K562 (cell line): ENCODE measurements around the gene TMEM107. TPM values are rescaled to one million over a fixed set of nuclear protein-coding genes. Genes with fewer than 3 reads are reported as not detected.

Experiments used
- BMI1 ChIP-seq: fragments of 150-350 bp; IDR thresholded peaks from 2 replicates; pipeline ENCODE4 v1.6.1; 2014; ENCODE audit warnings: low read length
- CBX3 ChIP-seq, 2 experiments: IDR thresholded peaks; 1 replicate in 1 of 2; 2 replicates in 1 of 2; pipeline ENCODE4 v1.6.1; 2012; ENCODE audit warnings: inconsistent platforms in 2 of 2, low read length in 2 of 2, borderline replicate concordance in 1 of 2, control low read depth in 1 of 2
- CXXC5 ChIP-seq: fragments of 250-450 bp; sonication (Bioruptor Pico); IDR thresholded peaks from 2 replicates; pipeline ENCODE4 v1.8.0; 2022; ENCODE audit warnings: inconsistent platforms, mild to moderate bottlenecking, moderate library complexity
- HIVEP1 ChIP-seq: fragments of 250-450 bp; sonication (Bioruptor Pico); IDR thresholded peaks from 2 replicates; pipeline ENCODE4 v1.4.0; 2020; ENCODE audit warnings: mild to moderate bottlenecking
- HLTF ChIP-seq: fragments of 450-650 bp; IDR thresholded peaks from 2 replicates; pipeline ENCODE4 v1.6.1; 2016
- IRF2 ChIP-seq: sonication (generic); formaldehyde crosslinking; IDR thresholded peaks from 2 replicates; pipeline ENCODE4 v1.8.1; 2022; ENCODE audit warnings: mild to moderate bottlenecking, missing genetic modification reagents
- MYC ChIP-seq, 2 experiments: fragments of 250-450 bp in 1 of 2; sonication (Bioruptor Pico) in 1 of 2; IDR thresholded peaks; 2 replicates each; pipeline versions ENCODE4 v1.5.1 to v1.6.1; 2012 to 2021; ENCODE audit warnings: low read depth in 2 of 2, borderline replicate concordance in 1 of 2, improper control_type of control experiment in 1 of 2, low read length in 1 of 2, mild to moderate bottlenecking in 1 of 2, moderate library complexity in 1 of 2
- NCOA4 ChIP-seq: fragments of 450-650 bp; IDR thresholded peaks from 2 replicates; pipeline ENCODE4 v1.6.1; 2018; ENCODE audit warnings: mild to moderate bottlenecking; ENCODE audit not compliant: partially characterized antibody
- NELFE ChIP-seq: IDR thresholded peaks from 2 replicates; pipeline ENCODE4 v1.6.1; 2011; ENCODE audit warnings: mild to moderate bottlenecking; ENCODE audit not compliant: insufficient read depth, insufficient read length
- SAFB ChIP-seq: fragments of 200-400 bp; formaldehyde crosslinking; IDR thresholded peaks from 2 replicates; pipeline ENCODE4 v1.6.1; 2017; ENCODE audit warnings: low read depth, low read length, borderline replicate concordance
- SAFB2 ChIP-seq: fragments of 200-400 bp; formaldehyde crosslinking; IDR thresholded peaks from 2 replicates; pipeline ENCODE4 v1.6.1; 2018; ENCODE audit warnings: borderline replicate concordance, low read length, low read depth, moderate library complexity; ENCODE audit not compliant: severe bottlenecking
- SMAD3 ChIP-seq: fragments of 450-650 bp; formaldehyde crosslinking; conservative IDR thresholded peaks from 2 replicates; pipeline ENCODE4 v1.4.0; 2020; ENCODE audit warnings: mild to moderate bottlenecking
- TBL1XR1 ChIP-seq, 2 experiments: IDR thresholded peaks; 2 replicates each; pipeline ENCODE4 v1.6.1; 2012; ENCODE audit warnings: improper control_type of control experiment in 2 of 2, low read length in 2 of 2, mild to moderate bottlenecking in 1 of 2
- ZBTB8A ChIP-seq: fragments of 450-650 bp; IDR thresholded peaks from 2 replicates; pipeline ENCODE4 v1.6.1; 2018; ENCODE audit warnings: mild to moderate bottlenecking, moderate library complexity; ENCODE audit not compliant: partially characterized antibody
- ZNF3 ChIP-seq: fragments of 250-450 bp; sonication (Bioruptor Pico); IDR thresholded peaks from 2 replicates; pipeline ENCODE4 v1.5.0; 2021; ENCODE audit warnings: mild to moderate bottlenecking, moderate library complexity
- polyA plus RNA-seq, 8 experiments: library from polyadenylated mRNA; depleted of rRNA in 4 of 8; stranded (reverse) in 5 of 8; unstranded in 3 of 8; fragments of >200 nt; fragmentation: Nextera tagmentation in 2 of 8; fragmentation: Illumina TruSeq in 1 of 8; extraction: Ambion mirVana in 2 of 8; extraction: Trizol in 1 of 8; gene quantifications; 2 replicates each; pipeline versions ENCODE4 v1.2.1 to v1.2.3, GENCODE V29; 2011 to 2014; ENCODE audit warnings: inconsistent platforms in 1 of 8, missing spikeins in 1 of 8
- total RNA-seq, 7 experiments: library from RNA; depleted of rRNA in 6 of 7; stranded (reverse); fragments of >200 nt in 6 of 7; fragmentation: Illumina TruSeq in 2 of 7; extraction: Trizol in 2 of 7; gene quantifications; 2 replicates each; pipeline versions ENCODE4 v1.2.1 to v1.2.3, GENCODE V29; 2011 to 2021; ENCODE audit warnings: low replicate concordance in 1 of 7
- TF ChIP-seq, protein P1 (sequence below): conservative IDR thresholded peaks from 2 replicates; pipeline ENCODE4 v1.6.1; 2011; ENCODE audit warnings: low read depth, mild to moderate bottlenecking, low read length; ENCODE audit not compliant: control insufficient read depth
- TF ChIP-seq, protein P2 (sequence below): fragments of 450-650 bp; IDR thresholded peaks from 2 replicates; pipeline ENCODE4 v1.6.1; 2016
- TF ChIP-seq, protein P3 (sequence below): IDR thresholded peaks from 3 replicates; pipeline ENCODE4 v1.6.1; 2011; ENCODE audit warnings: borderline replicate concordance, mild to moderate bottlenecking; ENCODE audit not compliant: insufficient read length, insufficient read depth
- TF ChIP-seq, protein P4 (sequence below), 2 experiments: fragments of 450-650 bp; IDR thresholded peaks; 2 replicates each; pipeline ENCODE4 v1.6.1; 2018; ENCODE audit warnings: mild to moderate bottlenecking in 2 of 2, low read depth in 1 of 2; ENCODE audit not compliant: partially characterized antibody in 2 of 2

TMEM107 gene
- total and polyA plus RNA-seq, 9 of the 15 experiments (the other 6 are each of a cell fraction or from before 2014, with no cell fraction given), result 7.1 to 26.2 (median 16.9) TPM

DNA sequence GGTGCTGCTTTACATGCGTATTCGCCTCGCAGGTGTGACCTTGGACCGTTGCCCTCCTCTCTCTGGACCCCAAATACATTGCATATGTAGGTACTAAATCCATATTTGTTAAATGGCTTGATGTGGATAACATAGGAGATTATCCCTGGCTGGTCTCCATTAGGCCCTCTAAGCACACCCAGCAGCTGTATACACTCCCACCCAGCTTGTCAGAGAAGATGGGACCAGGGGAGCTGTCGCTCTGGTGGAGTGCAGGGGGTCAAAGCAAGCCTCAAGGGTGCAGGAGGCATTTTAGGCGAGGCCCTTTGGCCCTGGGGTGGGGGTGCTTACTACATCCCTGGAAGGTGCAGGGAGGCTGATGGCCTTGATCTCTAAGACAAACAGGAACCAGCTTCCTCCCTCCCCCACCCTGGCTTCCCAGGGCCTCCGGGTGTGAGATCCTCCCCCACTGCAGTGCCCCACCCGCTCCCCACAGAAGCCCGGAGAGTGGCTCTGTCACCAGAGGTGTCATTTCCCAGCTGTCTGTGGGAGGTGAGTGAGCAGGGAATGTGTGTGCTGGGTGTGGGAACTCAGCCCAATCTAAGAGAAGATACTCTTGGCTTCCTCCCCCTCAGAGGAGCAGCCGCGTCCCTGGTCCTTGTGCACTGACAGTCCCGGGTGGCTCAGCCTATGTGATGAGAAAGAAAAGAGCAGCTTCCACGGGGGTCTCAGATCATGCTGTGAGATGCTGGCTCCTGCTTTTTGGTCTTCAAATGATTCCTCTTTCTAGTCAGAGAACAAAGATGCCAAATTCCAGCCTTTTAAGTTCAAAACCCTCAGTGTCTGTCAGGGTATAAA, 12.0 kb downstream of the TMEM107 start (continued):
- TF ChIP-seq MYC (IDR thresholded peaks at IDR 0.05; ENCODE audit: low read depth, low read length) (peak; percentile 48; the same call in 1 of the 2 replicates), MYC (CRISPR knock-in tag; IDR thresholded peaks at IDR 0.05; ENCODE audit: borderline replicate concordance, low read depth) (no peak), CXXC5 (CRISPR knock-in tag) (0 out of 2 replicates have a peak, but pooled peaks have one; percentile 13), NELFE (no peak), TBL1XR1 (IDR thresholded peaks at IDR 0.05; ENCODE audit: low read length in 2 of 2) (peak; percentile 24 to 72; a peak in 3 of 4 replicates), HIVEP1 (CRISPR knock-in tag) (no peak), HLTF (no peak), SAFB2 (no peak), CBX3 (IDR thresholded peaks at IDR 0.05; ENCODE audit: borderline replicate concordance in 1 of 2, low read length in 2 of 2) (no peak), IRF2 (CRISPR knock-in tag) (no peak), ZNF3 (no peak), NCOA4 (no peak), ZBTB8A (no peak), SAFB (no peak; the same call in 1 of the 2 replicates), BMI1 (no peak), SMAD3 (no peak)
- TF ChIP-seq, protein P1, sequence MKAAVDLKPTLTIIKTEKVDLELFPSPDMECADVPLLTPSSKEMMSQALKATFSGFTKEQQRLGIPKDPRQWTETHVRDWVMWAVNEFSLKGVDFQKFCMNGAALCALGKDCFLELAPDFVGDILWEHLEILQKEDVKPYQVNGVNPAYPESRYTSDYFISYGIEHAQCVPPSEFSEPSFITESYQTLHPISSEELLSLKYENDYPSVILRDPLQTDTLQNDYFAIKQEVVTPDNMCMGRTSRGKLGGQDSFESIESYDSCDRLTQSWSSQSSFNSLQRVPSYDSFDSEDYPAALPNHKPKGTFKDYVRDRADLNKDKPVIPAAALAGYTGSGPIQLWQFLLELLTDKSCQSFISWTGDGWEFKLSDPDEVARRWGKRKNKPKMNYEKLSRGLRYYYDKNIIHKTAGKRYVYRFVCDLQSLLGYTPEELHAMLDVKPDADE, result no peak
- TF ChIP-seq, protein P2, sequence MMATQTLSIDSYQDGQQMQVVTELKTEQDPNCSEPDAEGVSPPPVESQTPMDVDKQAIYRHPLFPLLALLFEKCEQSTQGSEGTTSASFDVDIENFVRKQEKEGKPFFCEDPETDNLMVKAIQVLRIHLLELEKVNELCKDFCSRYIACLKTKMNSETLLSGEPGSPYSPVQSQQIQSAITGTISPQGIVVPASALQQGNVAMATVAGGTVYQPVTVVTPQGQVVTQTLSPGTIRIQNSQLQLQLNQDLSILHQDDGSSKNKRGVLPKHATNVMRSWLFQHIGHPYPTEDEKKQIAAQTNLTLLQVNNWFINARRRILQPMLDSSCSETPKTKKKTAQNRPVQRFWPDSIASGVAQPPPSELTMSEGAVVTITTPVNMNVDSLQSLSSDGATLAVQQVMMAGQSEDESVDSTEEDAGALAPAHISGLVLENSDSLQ, result peak; percentile 77
- TF ChIP-seq, protein P3, sequence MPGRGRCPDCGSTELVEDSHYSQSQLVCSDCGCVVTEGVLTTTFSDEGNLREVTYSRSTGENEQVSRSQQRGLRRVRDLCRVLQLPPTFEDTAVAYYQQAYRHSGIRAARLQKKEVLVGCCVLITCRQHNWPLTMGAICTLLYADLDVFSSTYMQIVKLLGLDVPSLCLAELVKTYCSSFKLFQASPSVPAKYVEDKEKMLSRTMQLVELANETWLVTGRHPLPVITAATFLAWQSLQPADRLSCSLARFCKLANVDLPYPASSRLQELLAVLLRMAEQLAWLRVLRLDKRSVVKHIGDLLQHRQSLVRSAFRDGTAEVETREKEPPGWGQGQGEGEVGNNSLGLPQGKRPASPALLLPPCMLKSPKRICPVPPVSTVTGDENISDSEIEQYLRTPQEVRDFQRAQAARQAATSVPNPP, result no peak
- TF ChIP-seq, protein P4, sequence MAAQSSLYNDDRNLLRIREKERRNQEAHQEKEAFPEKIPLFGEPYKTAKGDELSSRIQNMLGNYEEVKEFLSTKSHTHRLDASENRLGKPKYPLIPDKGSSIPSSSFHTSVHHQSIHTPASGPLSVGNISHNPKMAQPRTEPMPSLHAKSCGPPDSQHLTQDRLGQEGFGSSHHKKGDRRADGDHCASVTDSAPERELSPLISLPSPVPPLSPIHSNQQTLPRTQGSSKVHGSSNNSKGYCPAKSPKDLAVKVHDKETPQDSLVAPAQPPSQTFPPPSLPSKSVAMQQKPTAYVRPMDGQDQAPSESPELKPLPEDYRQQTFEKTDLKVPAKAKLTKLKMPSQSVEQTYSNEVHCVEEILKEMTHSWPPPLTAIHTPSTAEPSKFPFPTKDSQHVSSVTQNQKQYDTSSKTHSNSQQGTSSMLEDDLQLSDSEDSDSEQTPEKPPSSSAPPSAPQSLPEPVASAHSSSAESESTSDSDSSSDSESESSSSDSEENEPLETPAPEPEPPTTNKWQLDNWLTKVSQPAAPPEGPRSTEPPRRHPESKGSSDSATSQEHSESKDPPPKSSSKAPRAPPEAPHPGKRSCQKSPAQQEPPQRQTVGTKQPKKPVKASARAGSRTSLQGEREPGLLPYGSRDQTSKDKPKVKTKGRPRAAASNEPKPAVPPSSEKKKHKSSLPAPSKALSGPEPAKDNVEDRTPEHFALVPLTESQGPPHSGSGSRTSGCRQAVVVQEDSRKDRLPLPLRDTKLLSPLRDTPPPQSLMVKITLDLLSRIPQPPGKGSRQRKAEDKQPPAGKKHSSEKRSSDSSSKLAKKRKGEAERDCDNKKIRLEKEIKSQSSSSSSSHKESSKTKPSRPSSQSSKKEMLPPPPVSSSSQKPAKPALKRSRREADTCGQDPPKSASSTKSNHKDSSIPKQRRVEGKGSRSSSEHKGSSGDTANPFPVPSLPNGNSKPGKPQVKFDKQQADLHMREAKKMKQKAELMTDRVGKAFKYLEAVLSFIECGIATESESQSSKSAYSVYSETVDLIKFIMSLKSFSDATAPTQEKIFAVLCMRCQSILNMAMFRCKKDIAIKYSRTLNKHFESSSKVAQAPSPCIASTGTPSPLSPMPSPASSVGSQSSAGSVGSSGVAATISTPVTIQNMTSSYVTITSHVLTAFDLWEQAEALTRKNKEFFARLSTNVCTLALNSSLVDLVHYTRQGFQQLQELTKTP (IDR thresholded peaks at IDR 0.05; ENCODE audit: low read depth in 1 of 2, partially characterized antibody in 2 of 2), result no peak
